Measurements from ENCODE around the gene ABHD2. TPM values are rescaled to one million over a fixed set of nuclear protein-coding genes. Genes with fewer than 3 reads are reported as not detected.

The ABHD2 gene
- total and polyA plus RNA-seq, 2 donors (not counting 1 experiment from before 2014, with no cell fraction given), result 39.5 to 84.9 TPM

GRCh38 chr15:89194608-89195007 lies 106.4 kb downstream of the ABHD2 start:
- no peaks in the 10 kb centered on the region for H3K27me3 ChIP-seq (ENCODE audit: control insufficient read depth, insufficient read depth, low read length)
- H3K36me3 ChIP-seq (ENCODE audit: control insufficient read depth, insufficient read depth, low read length), result peaks cover 8% of the 10 kb centered on the region
- no peak overlapping the region for H2AFZ ChIP-seq (ENCODE audit: low read length)
- no peak overlapping the region for H3K4me3 ChIP-seq (replicated peaks in 1 of 4; ENCODE audit: control extremely low read depth in 1 of 4, insufficient read depth in 1 of 4, low read depth in 3 of 4, low read length in 4 of 4)
- H3K4me2 ChIP-seq (ENCODE audit: extremely low read depth, insufficient read depth, low read length), result no peak overlapping the region
- no peak overlapping the region for H3K27ac ChIP-seq (ENCODE audit: insufficient read depth, low read length)
- no peaks in the 10 kb centered on the region for H4K20me1 ChIP-seq (ENCODE audit: control insufficient read depth, extremely low read depth, insufficient read depth, low read length)
- no peak for DNase-seq (ENCODE audit: low read depth in 2 of 2)
- no peaks in the 10 kb centered on the region for H3K9me3 ChIP-seq (ENCODE audit: control insufficient read depth, insufficient read depth, low read depth, low read length)
- no peaks in the 10 kb centered on the region for H3K4me1 ChIP-seq (ENCODE audit: control insufficient read depth, extremely low read depth, insufficient read depth, low read length)
- H3K9ac ChIP-seq (ENCODE audit: insufficient read depth, low read length), result no peak overlapping the region
- no peaks in the 10 kb centered on the region for H3K79me2 ChIP-seq (ENCODE audit: control insufficient read depth, insufficient read depth, low read length)
- TF ChIP-seq EZH2 (IDR thresholded peaks at IDR 0.05; ENCODE audit: low read length, missing control alignments), result no peak
- no peak for TF ChIP-seq CTCF (conservative IDR thresholded peaks at IDR 0.05 in 1 of 2, IDR thresholded peaks at IDR 0.05 in 1 of 2; ENCODE audit: low read depth in 1 of 2, low read length in 2 of 2)

GRCh38 chr15:89195836-89196235 lies 107.6 kb downstream of the ABHD2 start:
- Histone ChIP-seq H4K20me1 (ENCODE audit: control insufficient read depth, extremely low read depth, insufficient read depth, low read length) (no peaks in the 10 kb centered on the region), H3K9me3 (ENCODE audit: control insufficient read depth, insufficient read depth, low read depth, low read length) (no peaks in the 10 kb centered on the region), H2AFZ (ENCODE audit: low read length) (no peak overlapping the region), H3K27ac (ENCODE audit: insufficient read depth, low read length) (no peak overlapping the region), H3K4me3 (replicated peaks in 1 of 4; ENCODE audit: control extremely low read depth in 1 of 4, insufficient read depth in 1 of 4, low read depth in 3 of 4, low read length in 4 of 4) (no peak overlapping the region), H3K27me3 (ENCODE audit: control insufficient read depth, insufficient read depth, low read length) (no peaks in the 10 kb centered on the region), H3K9ac (ENCODE audit: insufficient read depth, low read length) (no peak overlapping the region), H3K79me2 (ENCODE audit: control insufficient read depth, insufficient read depth, low read length) (no peaks in the 10 kb centered on the region), H3K4me1 (ENCODE audit: control insufficient read depth, extremely low read depth, insufficient read depth, low read length) (no peaks in the 10 kb centered on the region), H3K4me2 (ENCODE audit: extremely low read depth, insufficient read depth, low read length) (no peak overlapping the region), H3K36me3 (ENCODE audit: control insufficient read depth, insufficient read depth, low read length) (peaks cover 5% of the 10 kb centered on the region)
- TF ChIP-seq CTCF (conservative IDR thresholded peaks at IDR 0.05 in 1 of 2, IDR thresholded peaks at IDR 0.05 in 1 of 2; ENCODE audit: low read depth in 1 of 2, low read length in 2 of 2) (no peak), EZH2 (IDR thresholded peaks at IDR 0.05; ENCODE audit: low read length, missing control alignments) (no peak)
- peak in 1 of 2 donors; percentile 81 for DNase-seq (ENCODE audit: low read depth in 2 of 2)

DNA sequence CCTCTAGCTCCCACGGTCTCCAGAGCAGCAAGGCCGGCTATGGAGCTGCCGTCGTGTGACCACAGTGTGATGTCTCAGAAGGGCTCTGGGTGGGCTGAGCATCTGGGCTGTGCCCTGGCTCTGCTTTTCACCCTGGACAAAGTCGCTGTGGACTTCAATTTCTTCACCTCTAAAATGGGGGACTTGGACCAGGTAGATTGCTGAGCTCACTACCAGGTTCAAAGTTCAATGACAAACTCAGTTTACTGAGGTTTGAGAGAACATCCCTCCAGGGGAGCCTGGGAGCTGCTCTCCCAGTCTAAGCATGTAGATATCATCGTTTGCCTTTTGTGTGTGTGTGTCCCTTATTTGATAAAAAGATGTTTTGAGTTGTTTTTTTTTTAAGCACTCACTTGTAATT lies 108.0 kb downstream of the ABHD2 start:
- Histone ChIP-seq H3K4me2 (ENCODE audit: extremely low read depth, insufficient read depth, low read length) (no peak overlapping the region), H3K27ac (ENCODE audit: insufficient read depth, low read length) (no peak overlapping the region), H4K20me1 (ENCODE audit: control insufficient read depth, extremely low read depth, insufficient read depth, low read length) (no peaks in the 10 kb centered on the region), H3K36me3 (ENCODE audit: control insufficient read depth, insufficient read depth, low read length) (peaks cover 5% of the 10 kb centered on the region), H3K79me2 (ENCODE audit: control insufficient read depth, insufficient read depth, low read length) (no peaks in the 10 kb centered on the region), H3K4me1 (ENCODE audit: control insufficient read depth, extremely low read depth, insufficient read depth, low read length) (no peaks in the 10 kb centered on the region), H2AFZ (ENCODE audit: low read length) (no peak overlapping the region), H3K9ac (ENCODE audit: insufficient read depth, low read length) (no peak overlapping the region), H3K27me3 (ENCODE audit: control insufficient read depth, insufficient read depth, low read length) (no peaks in the 10 kb centered on the region), H3K9me3 (ENCODE audit: control insufficient read depth, insufficient read depth, low read depth, low read length) (no peaks in the 10 kb centered on the region), H3K4me3 (replicated peaks in 1 of 4; ENCODE audit: control extremely low read depth in 1 of 4, insufficient read depth in 1 of 4, low read depth in 3 of 4, low read length in 4 of 4) (no peak overlapping the region)
- DNase-seq (ENCODE audit: low read depth in 2 of 2), result no peak
- TF ChIP-seq EZH2 (IDR thresholded peaks at IDR 0.05; ENCODE audit: low read length, missing control alignments) (no peak), CTCF (conservative IDR thresholded peaks at IDR 0.05 in 1 of 2, IDR thresholded peaks at IDR 0.05 in 1 of 2; ENCODE audit: low read depth in 1 of 2, low read length in 2 of 2) (no peak)

Data from fibroblast of lung (primary cell).